ENCODE measurements around the gene NIT1. TPM values are rescaled to one million over a fixed set of nuclear protein-coding genes. Genes with fewer than 3 reads are reported as not detected.

The NIT1 gene
- total and polyA plus RNA-seq, 7 donors = 20.1 to 43.8 (median 30.7) TPM

- no peak overlapping the region for H3K27ac ChIP-seq
- H3K4me1 ChIP-seq = peaks cover 30% of the 10 kb centered on the region
- no peak for TF ChIP-seq CTCF (IDR thresholded peaks at IDR 0.05)
- DNase-seq (no peak), ATAC-seq (no peak)
- no peak overlapping the region for H3K4me3 ChIP-seq
- no peaks in the 10 kb centered on the region for H3K27me3 ChIP-seq (ENCODE audit: insufficient read depth in 3 of 3, low read length in 2 of 3)
- intact Hi-C loops (cut with DNase I) = no loop called here
- WGBS, 3 donors = 78 to 81% (median 79%) methylated on average over 2 of the region's 2 CpGs
- H3K36me3 ChIP-seq (ENCODE audit: insufficient read depth in 1 of 2, low read depth in 1 of 2) = peaks cover 9 to 80% of the 10 kb centered on the region in 2 donors
- no peaks in the 10 kb centered on the region for H3K9me3 ChIP-seq
Observed at GRCh38 chr1:161127649-161128048, 9.7 kb downstream of the NIT1 start.

- intact Hi-C loops (cut with DNase I) = no loop called here
- Histone ChIP-seq H3K27me3 (ENCODE audit: insufficient read depth in 3 of 3, low read length in 2 of 3) (no peaks in the 10 kb centered on the region), H3K9me3 (no peaks in the 10 kb centered on the region), H3K4me3 (no peak overlapping the region), H3K36me3 (ENCODE audit: insufficient read depth in 1 of 2, low read depth in 1 of 2) (peaks cover 9 to 69% of the 10 kb centered on the region in 2 donors), H3K27ac (peak overlapping the region; percentile 12), H3K4me1 (peaks cover 33% of the 10 kb centered on the region)
- no peak for ATAC-seq
- 66 to 72% (median 70%) methylated on average over 4 of the region's 4 CpGs for WGBS, 3 donors
- TF ChIP-seq CTCF (IDR thresholded peaks at IDR 0.05) = no peak
- DNase-seq = no peak
Observed at GRCh38 chr1:161128591-161129420, 10.9 kb downstream of the NIT1 start.

- Histone ChIP-seq H3K27me3 (ENCODE audit: insufficient read depth in 3 of 3, low read length in 2 of 3) (no peaks in the 10 kb centered on the region), H3K4me3 (peak overlapping the region; percentile 71), H3K27ac (peak overlapping the region; percentile 92), H3K9me3 (no peaks in the 10 kb centered on the region), H3K36me3 (ENCODE audit: insufficient read depth in 1 of 2, low read depth in 1 of 2) (peaks cover 9 to 54% of the 10 kb centered on the region in 2 donors), H3K4me1 (peaks cover 39% of the 10 kb centered on the region)
- DNase-seq = no peak
- intact Hi-C loops (cut with DNase I) = loop anchor here in 1 of 2 donors (5.0 kb wide), 1 partner anchor 83 kb away; the partner anchor contains the start of gene USF1
- ATAC-seq = no peak
- TF ChIP-seq CTCF (IDR thresholded peaks at IDR 0.05) = no peak
- 29 to 43% (median 31%) methylated on average over 1 of the region's 1 CpG for WGBS, 3 donors
Observed at GRCh38 chr1:161130266-161130665, 12.4 kb downstream of the NIT1 start.

GRCh38 chr1:161131523-161132409 is 13.9 kb downstream of the NIT1 start:
- Histone ChIP-seq H3K4me3 (peak overlapping the region; percentile 71), H3K36me3 (ENCODE audit: insufficient read depth in 1 of 2, low read depth in 1 of 2) (peaks cover 9 to 39% of the 10 kb centered on the region in 2 donors), H3K4me1 (peaks cover 46% of the 10 kb centered on the region), H3K27ac (peak overlapping the region; percentile 92), H3K27me3 (ENCODE audit: insufficient read depth in 3 of 3, low read length in 2 of 3) (no peaks in the 10 kb centered on the region), H3K9me3 (no peaks in the 10 kb centered on the region)
- intact Hi-C loops (cut with DNase I) = loop anchor here (1.0 to 5.0 kb wide), 3 partner anchors 23 to 84 kb away; partner anchors contain the start of genes B4GALT3 (in 1 of the 2) and USF1 (in 1 of the 2)
- no peak for TF ChIP-seq CTCF (IDR thresholded peaks at IDR 0.05)
- ATAC-seq (peak in 1 of 4 donors; percentile 6), DNase-seq (no peak)
- WGBS, 3 donors = 3 to 4% (median 4%) methylated on average over 22 of the region's 22 CpGs

Data from psoas muscle (tissue), 8 donors.